ENCODE data around the gene HECTD1.
A peak's percentile ranks its signal among the peaks of the same experiment; 100 is the strongest.

The HECTD1 gene

DNA sequence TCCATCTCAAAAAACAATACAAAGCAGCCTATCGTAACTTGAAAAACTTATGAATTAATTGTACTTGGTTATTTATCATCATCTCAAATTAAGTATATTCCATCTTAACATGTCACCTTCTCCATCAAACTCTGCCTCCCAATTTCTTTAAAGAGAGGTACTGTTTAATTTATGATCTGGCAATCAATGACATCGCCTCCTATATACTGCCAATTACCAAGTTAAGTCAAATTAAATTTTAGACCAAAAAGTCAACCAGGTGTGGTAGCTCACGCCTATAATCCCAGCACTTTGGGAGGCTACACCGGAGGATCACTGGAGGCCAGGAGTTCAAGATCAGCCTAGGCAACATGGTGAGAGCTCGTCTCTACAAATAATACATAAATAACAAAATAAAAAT is 37.7 kb downstream of the HECTD1 start:
- Histone ChIP-seq H3K4me1 (ENCODE audit: control insufficient read depth in 1 of 2, insufficient read depth in 2 of 2, low read length in 2 of 2) (peaks cover 0 to 3% of the 10 kb centered on the region in 2 donors), H3K36me3 (ENCODE audit: control insufficient read depth in 1 of 2, insufficient read depth in 2 of 2, low read length in 2 of 2) (peaks cover 54 to 66% of the 10 kb centered on the region in 2 donors), H3K27me3 (ENCODE audit: low read depth, low read length) (no peaks in the 10 kb centered on the region), H3K27ac (ENCODE audit: low read length) (no peak overlapping the region), H3K4me3 (ENCODE audit: low read depth in 1 of 2, low read length in 2 of 2) (no peak overlapping the region), H3K9me3 (ENCODE audit: control insufficient read depth in 1 of 2, low read length in 2 of 2) (no peaks in the 10 kb centered on the region)

DNA sequence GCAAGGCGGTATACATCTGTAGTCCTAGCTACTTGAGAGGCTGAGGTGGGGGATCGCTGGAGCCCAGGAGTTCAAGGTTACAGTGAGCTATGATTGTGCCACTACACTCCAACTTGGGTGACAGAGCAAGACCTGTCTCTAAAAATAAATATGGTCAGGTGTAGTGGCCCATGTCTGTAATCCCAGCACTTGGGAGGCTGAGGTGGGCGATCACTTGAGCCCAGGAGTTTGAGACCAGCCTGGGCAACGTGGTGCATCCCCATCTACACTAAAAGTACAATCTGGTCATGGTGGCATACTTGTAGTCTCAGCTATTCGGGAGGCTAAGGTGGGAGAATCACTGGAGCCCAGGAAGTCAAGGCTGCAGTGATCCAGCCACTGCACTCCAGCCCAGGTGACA is 40.6 kb downstream of the HECTD1 start:
- H3K9me3 ChIP-seq (ENCODE audit: control insufficient read depth in 1 of 2, low read length in 2 of 2), result no peaks in the 10 kb centered on the region
- H3K27me3 ChIP-seq (ENCODE audit: low read depth, low read length), result no peaks in the 10 kb centered on the region
- H3K36me3 ChIP-seq (ENCODE audit: control insufficient read depth in 1 of 2, insufficient read depth in 2 of 2, low read length in 2 of 2), result peaks cover 47 to 55% of the 10 kb centered on the region in 2 donors
- H3K27ac ChIP-seq (ENCODE audit: low read length), result no peak overlapping the region
- H3K4me1 ChIP-seq (ENCODE audit: control insufficient read depth in 1 of 2, insufficient read depth in 2 of 2, low read length in 2 of 2), result peaks cover 0 to 6% of the 10 kb centered on the region in 2 donors
- H3K4me3 ChIP-seq (ENCODE audit: low read depth in 1 of 2, low read length in 2 of 2), result no peak overlapping the region

DNA sequence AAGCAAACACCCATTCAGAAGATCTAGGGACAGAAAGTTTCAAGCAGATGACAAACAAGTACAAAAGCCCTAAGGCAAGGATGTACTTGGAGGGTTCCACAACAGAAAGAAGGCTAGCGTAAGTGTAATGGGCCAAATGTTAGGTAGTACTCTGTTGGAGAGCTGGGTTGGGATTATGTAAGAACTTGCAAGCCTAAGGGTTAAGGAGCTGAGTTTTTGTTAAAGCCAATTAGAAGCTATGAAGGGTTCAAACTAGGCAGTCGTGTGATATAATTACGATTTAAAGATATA is 41.4 kb downstream of the HECTD1 start:
- Histone ChIP-seq H3K27me3 (ENCODE audit: low read depth, low read length) (no peaks in the 10 kb centered on the region), H3K9me3 (ENCODE audit: control insufficient read depth in 1 of 2, low read length in 2 of 2) (no peaks in the 10 kb centered on the region), H3K27ac (ENCODE audit: low read length) (peak overlapping the region; percentile 12), H3K4me1 (ENCODE audit: control insufficient read depth in 1 of 2, insufficient read depth in 2 of 2, low read length in 2 of 2) (peaks cover 0 to 6% of the 10 kb centered on the region in 2 donors), H3K4me3 (ENCODE audit: low read depth in 1 of 2, low read length in 2 of 2) (no peak overlapping the region), H3K36me3 (ENCODE audit: control insufficient read depth in 1 of 2, insufficient read depth in 2 of 2, low read length in 2 of 2) (peaks cover 47% of the 10 kb centered on the region in 2 donors)

DNA sequence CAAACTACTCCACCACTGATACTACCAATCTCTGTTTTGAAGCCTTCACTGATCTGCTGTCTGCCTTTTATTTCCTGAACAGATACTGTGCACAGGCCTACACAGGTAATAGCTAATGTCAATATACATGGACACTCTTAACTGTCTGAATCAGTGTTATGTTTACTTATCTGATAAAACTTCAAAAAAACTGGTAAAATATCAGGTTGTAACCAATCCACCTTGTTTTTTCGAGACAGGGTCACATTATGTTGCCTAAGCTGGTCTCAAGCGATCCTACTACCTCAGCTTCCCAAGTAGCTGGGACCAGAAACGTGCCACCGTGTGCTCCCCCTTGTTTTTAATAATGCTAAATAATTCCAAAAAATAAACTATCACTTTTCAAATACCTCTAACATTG is 43.5 kb downstream of the HECTD1 start:
- Histone ChIP-seq H3K27ac (ENCODE audit: low read length) (no peak overlapping the region), H3K36me3 (ENCODE audit: control insufficient read depth in 1 of 2, insufficient read depth in 2 of 2, low read length in 2 of 2) (peaks cover 34 to 38% of the 10 kb centered on the region in 2 donors), H3K4me1 (ENCODE audit: control insufficient read depth in 1 of 2, insufficient read depth in 2 of 2, low read length in 2 of 2) (peaks cover 0 to 6% of the 10 kb centered on the region in 2 donors), H3K27me3 (ENCODE audit: low read depth, low read length) (no peaks in the 10 kb centered on the region), H3K9me3 (ENCODE audit: control insufficient read depth in 1 of 2, low read length in 2 of 2) (no peaks in the 10 kb centered on the region), H3K4me3 (ENCODE audit: low read depth in 1 of 2, low read length in 2 of 2) (no peak overlapping the region)

DNA sequence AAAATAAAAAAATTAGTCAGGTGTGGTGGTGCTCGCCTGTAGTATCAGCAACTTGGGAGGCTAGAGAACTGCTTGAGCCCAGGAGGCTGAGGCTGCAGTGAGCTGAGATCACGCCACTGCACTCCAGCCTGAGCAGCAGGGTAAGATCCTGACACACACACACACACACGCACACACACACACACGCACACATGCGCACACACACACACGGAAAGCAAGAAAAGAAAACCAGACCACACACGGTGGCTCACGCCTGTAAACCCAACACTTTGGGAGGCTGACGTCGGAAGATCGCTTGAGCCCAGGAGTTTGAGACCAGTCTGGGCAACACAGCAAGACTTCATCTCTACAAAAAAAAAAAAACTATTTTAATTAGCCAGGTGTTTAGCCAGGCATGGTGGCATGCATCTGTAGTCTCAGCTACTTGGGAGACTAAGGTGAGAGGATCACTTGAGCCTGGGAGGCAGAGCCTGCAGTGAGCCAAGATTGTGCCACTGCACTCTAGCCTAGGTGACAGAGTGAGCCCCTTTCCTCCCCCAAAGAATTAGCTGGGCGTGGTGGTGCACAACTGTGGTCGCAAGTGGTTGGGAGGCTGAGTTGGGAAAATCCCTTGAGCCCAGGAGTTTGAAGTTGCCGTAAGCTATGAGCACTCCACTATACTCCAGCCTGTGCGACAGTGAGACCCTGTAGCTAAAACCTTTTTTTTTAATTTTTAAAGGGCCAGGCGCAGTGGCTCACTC is 44.5 kb downstream of the HECTD1 start:
- peaks cover 0 to 6% of the 10 kb centered on the region in 2 donors for H3K4me1 ChIP-seq (ENCODE audit: control insufficient read depth in 1 of 2, insufficient read depth in 2 of 2, low read length in 2 of 2)
- no peak overlapping the region for H3K27ac ChIP-seq (ENCODE audit: low read length)
- H3K27me3 ChIP-seq (ENCODE audit: low read depth, low read length), result no peaks in the 10 kb centered on the region
- no peak overlapping the region for H3K4me3 ChIP-seq (ENCODE audit: low read depth in 1 of 2, low read length in 2 of 2)
- peaks cover 33% of the 10 kb centered on the region in 2 donors for H3K36me3 ChIP-seq (ENCODE audit: control insufficient read depth in 1 of 2, insufficient read depth in 2 of 2, low read length in 2 of 2)
- H3K9me3 ChIP-seq (ENCODE audit: control insufficient read depth in 1 of 2, low read length in 2 of 2), result no peaks in the 10 kb centered on the region

DNA sequence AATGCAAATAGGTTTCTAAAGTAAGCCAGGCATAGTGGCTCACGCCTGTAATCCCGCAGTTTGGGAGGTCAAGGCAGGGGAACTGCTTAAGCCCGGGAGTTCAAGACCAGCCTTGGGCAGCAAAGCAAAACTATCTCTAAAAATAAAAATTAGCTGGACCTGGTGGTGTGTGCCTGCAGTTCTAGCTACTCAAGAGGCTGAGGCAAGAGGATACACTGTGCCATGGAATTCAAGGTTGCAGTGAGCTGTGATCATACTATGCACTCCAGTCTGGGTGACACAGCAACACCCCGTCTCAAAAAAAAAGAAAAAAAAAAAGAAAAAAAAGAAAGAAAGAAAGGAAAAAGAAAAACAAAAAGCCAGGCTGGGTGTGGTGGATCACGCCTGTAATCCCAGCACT is 46.3 kb downstream of the HECTD1 start:
- no peak overlapping the region for H3K4me3 ChIP-seq (ENCODE audit: low read depth in 1 of 2, low read length in 2 of 2)
- H3K4me1 ChIP-seq (ENCODE audit: control insufficient read depth in 1 of 2, insufficient read depth in 2 of 2, low read length in 2 of 2), result peaks cover 0 to 6% of the 10 kb centered on the region in 2 donors
- no peaks in the 10 kb centered on the region for H3K9me3 ChIP-seq (ENCODE audit: control insufficient read depth in 1 of 2, low read length in 2 of 2)
- no peak overlapping the region for H3K27ac ChIP-seq (ENCODE audit: low read length)
- H3K36me3 ChIP-seq (ENCODE audit: control insufficient read depth in 1 of 2, insufficient read depth in 2 of 2, low read length in 2 of 2), result peaks cover 20 to 21% of the 10 kb centered on the region in 2 donors
- no peaks in the 10 kb centered on the region for H3K27me3 ChIP-seq (ENCODE audit: low read depth, low read length)

DNA sequence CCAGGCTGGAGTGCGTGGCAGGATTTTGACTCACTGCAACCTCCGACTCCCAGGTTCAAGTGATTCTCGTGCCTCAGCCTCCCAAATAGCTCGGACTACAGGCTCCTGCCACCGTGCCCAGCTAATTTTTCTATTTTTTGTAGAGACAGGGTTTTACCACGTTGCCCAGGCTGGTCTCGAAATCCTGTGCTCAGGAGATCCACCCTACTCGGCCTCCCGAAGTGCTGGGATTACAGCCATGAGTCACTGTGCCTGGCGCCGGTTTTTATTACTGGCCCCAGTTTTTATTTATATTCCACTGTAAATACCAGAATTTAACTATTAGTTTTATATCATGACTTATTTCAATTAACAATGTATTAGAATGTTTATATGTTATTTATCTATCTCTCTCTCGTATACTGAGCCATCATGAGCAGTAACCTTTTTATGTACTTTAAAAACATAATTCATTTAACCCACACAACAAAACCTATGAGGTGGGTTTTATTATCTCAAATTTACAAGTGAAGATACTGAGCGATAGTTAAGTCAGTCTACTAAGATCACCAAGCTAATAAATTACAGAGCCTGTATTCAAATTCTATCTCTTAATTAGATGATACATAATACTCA is 47.8 kb downstream of the HECTD1 start:
- peaks cover 0 to 6% of the 10 kb centered on the region in 2 donors for H3K4me1 ChIP-seq (ENCODE audit: control insufficient read depth in 1 of 2, insufficient read depth in 2 of 2, low read length in 2 of 2)
- no peak overlapping the region for H3K27ac ChIP-seq (ENCODE audit: low read length)
- H3K9me3 ChIP-seq (ENCODE audit: control insufficient read depth in 1 of 2, low read length in 2 of 2), result no peaks in the 10 kb centered on the region
- no peaks in the 10 kb centered on the region for H3K27me3 ChIP-seq (ENCODE audit: low read depth, low read length)
- no peak overlapping the region for H3K4me3 ChIP-seq (ENCODE audit: low read depth in 1 of 2, low read length in 2 of 2)
- H3K36me3 ChIP-seq (ENCODE audit: control insufficient read depth in 1 of 2, insufficient read depth in 2 of 2, low read length in 2 of 2), result peaks cover 21 to 24% of the 10 kb centered on the region in 2 donors

DNA sequence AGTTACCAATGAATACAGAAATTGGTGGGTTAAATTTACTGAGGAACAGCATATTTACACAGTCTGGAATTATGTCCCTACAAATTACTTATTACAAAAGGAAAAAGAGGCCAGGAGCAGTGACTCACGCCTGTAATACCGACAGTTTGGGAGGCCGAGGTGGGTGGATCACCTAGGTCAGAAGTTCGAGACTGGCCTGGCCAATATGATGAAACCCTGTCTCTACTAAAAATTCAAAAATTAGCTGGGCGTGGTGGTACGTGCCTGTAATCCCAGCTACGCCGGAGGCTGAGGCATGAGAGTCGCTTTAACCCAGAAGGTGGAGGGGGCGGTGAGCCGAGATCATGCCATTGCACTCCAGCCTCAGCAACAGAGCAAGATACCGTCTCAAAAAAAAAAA is 52.6 kb downstream of the HECTD1 start:
- H3K4me3 ChIP-seq (ENCODE audit: low read depth in 1 of 2, low read length in 2 of 2), result no peak overlapping the region
- H3K9me3 ChIP-seq (ENCODE audit: control insufficient read depth in 1 of 2, low read length in 2 of 2), result no peaks in the 10 kb centered on the region
- H3K36me3 ChIP-seq (ENCODE audit: control insufficient read depth in 1 of 2, insufficient read depth in 2 of 2, low read length in 2 of 2), result peaks cover 22 to 29% of the 10 kb centered on the region in 2 donors
- H3K27ac ChIP-seq (ENCODE audit: low read length), result no peak overlapping the region
- H3K27me3 ChIP-seq (ENCODE audit: low read depth, low read length), result no peaks in the 10 kb centered on the region
- no peaks in the 10 kb centered on the region for H3K4me1 ChIP-seq (ENCODE audit: control insufficient read depth in 1 of 2, insufficient read depth in 2 of 2, low read length in 2 of 2)

DNA sequence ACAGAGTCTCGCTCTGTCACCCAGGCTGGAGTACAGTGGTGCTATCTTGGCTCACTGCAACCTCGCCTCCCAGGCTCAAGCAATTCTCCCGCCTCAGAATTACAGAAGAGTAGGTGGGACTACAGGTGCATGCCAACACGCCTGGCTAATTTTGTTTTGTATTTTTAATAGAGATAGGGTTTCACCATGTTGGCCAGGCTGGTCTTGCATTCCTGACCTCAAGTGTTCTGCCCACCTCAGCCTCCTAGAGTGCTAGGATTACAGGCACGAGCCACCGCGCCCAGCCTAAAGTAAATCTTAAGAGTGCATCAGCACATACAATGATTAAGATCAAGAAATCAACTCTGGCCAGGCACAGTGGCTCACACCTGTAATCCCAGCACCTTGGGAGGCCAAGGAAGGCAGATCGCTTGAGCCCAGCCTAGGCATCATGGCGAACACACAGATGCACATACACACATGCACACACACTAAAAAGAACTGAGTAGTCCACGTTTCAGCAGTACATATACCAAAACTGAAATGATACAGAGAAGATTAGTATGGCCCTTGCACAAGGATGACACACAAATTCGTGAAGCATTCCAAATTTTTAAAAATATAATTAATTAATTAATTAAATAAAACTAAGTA is 65.0 kb downstream of the HECTD1 start:
- Histone ChIP-seq H3K27ac (ENCODE audit: low read length) (no peak overlapping the region), H3K9me3 (ENCODE audit: control insufficient read depth in 1 of 2, low read length in 2 of 2) (no peaks in the 10 kb centered on the region), H3K36me3 (ENCODE audit: control insufficient read depth in 1 of 2, insufficient read depth in 2 of 2, low read length in 2 of 2) (peaks cover 48 to 51% of the 10 kb centered on the region in 2 donors), H3K4me3 (ENCODE audit: low read depth in 1 of 2, low read length in 2 of 2) (no peak overlapping the region), H3K4me1 (ENCODE audit: control insufficient read depth in 1 of 2, insufficient read depth in 2 of 2, low read length in 2 of 2) (no peaks in the 10 kb centered on the region), H3K27me3 (ENCODE audit: low read depth, low read length) (no peaks in the 10 kb centered on the region)

DNA sequence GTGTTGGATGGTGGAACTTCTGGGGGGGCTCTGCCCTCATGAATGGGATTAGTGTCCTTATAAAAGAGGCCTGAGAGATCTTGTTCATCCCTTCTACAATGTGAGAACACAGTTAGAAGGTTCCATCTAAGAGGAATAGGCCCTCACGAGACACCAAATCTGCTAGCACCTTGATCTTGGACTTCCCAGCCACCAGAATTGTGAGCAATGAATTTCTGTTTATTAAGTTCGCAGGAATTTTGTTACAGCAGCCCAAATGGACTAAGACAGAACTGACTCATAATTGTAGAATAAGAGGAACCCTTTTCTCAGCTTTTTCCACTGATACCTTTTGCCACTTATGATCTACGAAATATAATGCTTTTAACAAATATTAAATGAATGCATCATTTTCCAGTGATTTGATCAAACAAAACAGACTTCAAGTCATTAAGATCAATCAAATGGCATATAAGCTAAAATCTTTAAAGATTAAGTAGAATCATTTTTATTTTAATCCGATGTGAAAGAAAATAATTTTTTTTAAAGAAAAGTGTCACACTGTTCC is 68.2 kb downstream of the HECTD1 start:
- no peaks in the 10 kb centered on the region for H3K27me3 ChIP-seq (ENCODE audit: low read depth, low read length)
- H3K36me3 ChIP-seq (ENCODE audit: control insufficient read depth in 1 of 2, insufficient read depth in 2 of 2, low read length in 2 of 2), result peaks cover 43 to 46% of the 10 kb centered on the region in 2 donors
- H3K4me3 ChIP-seq (ENCODE audit: low read depth in 1 of 2, low read length in 2 of 2), result no peak overlapping the region
- H3K27ac ChIP-seq (ENCODE audit: low read length), result no peak overlapping the region
- H3K4me1 ChIP-seq (ENCODE audit: control insufficient read depth in 1 of 2, insufficient read depth in 2 of 2, low read length in 2 of 2), result no peaks in the 10 kb centered on the region
- no peaks in the 10 kb centered on the region for H3K9me3 ChIP-seq (ENCODE audit: control insufficient read depth in 1 of 2, low read length in 2 of 2)

DNA sequence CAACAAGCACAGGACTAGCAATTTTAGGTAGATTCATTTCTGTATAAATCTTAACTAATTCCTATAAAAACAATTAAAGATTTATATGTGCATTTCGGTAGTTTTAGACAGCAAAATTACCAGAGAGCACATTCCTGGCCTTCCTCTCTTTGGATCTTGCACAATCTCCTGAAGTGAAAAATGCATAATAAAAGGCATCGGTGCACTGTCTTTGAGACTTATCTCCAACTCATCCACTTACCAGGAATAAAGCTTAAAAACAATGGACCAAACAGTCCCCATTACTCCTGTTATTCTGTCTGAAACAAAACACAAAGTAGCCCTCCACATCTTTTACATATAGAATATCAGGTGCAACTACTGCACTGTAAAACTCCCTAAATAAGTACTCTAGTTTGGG is 69.3 kb downstream of the HECTD1 start:
- Histone ChIP-seq H3K27ac (ENCODE audit: low read length) (no peak overlapping the region), H3K27me3 (ENCODE audit: low read depth, low read length) (no peaks in the 10 kb centered on the region), H3K4me1 (ENCODE audit: control insufficient read depth in 1 of 2, insufficient read depth in 2 of 2, low read length in 2 of 2) (no peaks in the 10 kb centered on the region), H3K9me3 (ENCODE audit: control insufficient read depth in 1 of 2, low read length in 2 of 2) (no peaks in the 10 kb centered on the region), H3K4me3 (ENCODE audit: low read depth in 1 of 2, low read length in 2 of 2) (no peak overlapping the region), H3K36me3 (ENCODE audit: control insufficient read depth in 1 of 2, insufficient read depth in 2 of 2, low read length in 2 of 2) (peaks cover 43 to 51% of the 10 kb centered on the region in 2 donors)
